Neural crest cell (in vitro differentiated cells): ENCODE results near the gene CALHM3. TPM values are rescaled to one million over a fixed set of nuclear protein-coding genes. Genes with fewer than 3 reads are reported as not detected.

Experiments
- DNase-seq: peaks from one replicate; pipeline ENCODE4 v3.0.0; 2021; ENCODE audit warnings: low read depth, mixed read lengths, low spot score
- H3K27ac Mint-ChIP-seq: one replicate; pipeline ENCODE4 v1.8.0; 2021; ENCODE audit warnings: mild to moderate bottlenecking, mixed read lengths; ENCODE audit not compliant: unreplicated experiment
- H3K27me3 Mint-ChIP-seq: 2 replicates; pipeline ENCODE4 v1.8.0; 2021; ENCODE audit warnings: low read depth, mild to moderate bottlenecking, mixed read lengths
- H3K36me3 Mint-ChIP-seq: 2 replicates; pipeline ENCODE4 v1.8.0; 2021; ENCODE audit warnings: low read depth, mild to moderate bottlenecking, mixed read lengths
- H3K4me1 Mint-ChIP-seq: 2 replicates; pipeline ENCODE4 v1.8.0; 2021; ENCODE audit warnings: mixed read lengths
- H3K4me3 Mint-ChIP-seq: one replicate; pipeline ENCODE4 v1.8.0; 2021; ENCODE audit warnings: mild to moderate bottlenecking, mixed read lengths
- H3K9me3 Mint-ChIP-seq: 2 replicates; pipeline ENCODE4 v1.8.0; 2021; ENCODE audit warnings: mixed read lengths
- total RNA-seq: library from RNA; stranded (reverse); gene quantifications from 2 replicates; pipeline ENCODE4 v1.2.1, GENCODE V29; 2021
- TF ChIP-seq, protein P1 (sequence below): fragments of 200-600 bp; sonication (generic); conservative IDR thresholded peaks from 2 replicates; pipeline ENCODE4 v1.5.0; 2021; ENCODE audit warnings: antibody characterized with exemption, mild to moderate bottlenecking

The CALHM3 gene
- total RNA-seq, 1 donor from 2014 or later: not detected

DNA sequence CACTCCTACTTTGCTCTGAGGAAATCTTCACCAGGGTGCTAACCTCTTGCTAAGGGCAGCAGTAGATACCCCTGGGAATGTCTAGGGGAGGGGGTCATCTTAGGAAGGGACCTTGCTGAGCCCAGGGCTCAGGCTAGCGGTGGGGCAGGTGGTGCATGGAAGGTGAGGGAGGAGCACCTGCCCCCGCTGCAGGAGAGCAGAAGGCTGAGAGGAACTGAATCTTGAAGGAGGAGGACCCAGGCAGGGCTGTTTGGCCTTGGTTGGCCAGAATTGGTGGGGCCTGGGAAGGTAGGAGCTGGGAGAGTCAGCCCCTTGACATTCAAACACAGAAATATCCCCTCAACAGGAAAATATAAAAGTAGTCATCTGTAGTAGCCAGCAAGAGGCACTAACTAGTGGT lies 7.0 kb downstream of the CALHM3 start:
- H3K36me3 Mint-ChIP-seq: no peaks in the 10 kb centered on the region
- no peak overlapping the region for H3K27ac Mint-ChIP-seq
- no peak for DNase-seq
- no peaks in the 10 kb centered on the region for H3K4me1 Mint-ChIP-seq
- no peaks in the 10 kb centered on the region for H3K9me3 Mint-ChIP-seq
- H3K27me3 Mint-ChIP-seq: peaks cover 6% of the 10 kb centered on the region
- TF ChIP-seq, protein P1, sequence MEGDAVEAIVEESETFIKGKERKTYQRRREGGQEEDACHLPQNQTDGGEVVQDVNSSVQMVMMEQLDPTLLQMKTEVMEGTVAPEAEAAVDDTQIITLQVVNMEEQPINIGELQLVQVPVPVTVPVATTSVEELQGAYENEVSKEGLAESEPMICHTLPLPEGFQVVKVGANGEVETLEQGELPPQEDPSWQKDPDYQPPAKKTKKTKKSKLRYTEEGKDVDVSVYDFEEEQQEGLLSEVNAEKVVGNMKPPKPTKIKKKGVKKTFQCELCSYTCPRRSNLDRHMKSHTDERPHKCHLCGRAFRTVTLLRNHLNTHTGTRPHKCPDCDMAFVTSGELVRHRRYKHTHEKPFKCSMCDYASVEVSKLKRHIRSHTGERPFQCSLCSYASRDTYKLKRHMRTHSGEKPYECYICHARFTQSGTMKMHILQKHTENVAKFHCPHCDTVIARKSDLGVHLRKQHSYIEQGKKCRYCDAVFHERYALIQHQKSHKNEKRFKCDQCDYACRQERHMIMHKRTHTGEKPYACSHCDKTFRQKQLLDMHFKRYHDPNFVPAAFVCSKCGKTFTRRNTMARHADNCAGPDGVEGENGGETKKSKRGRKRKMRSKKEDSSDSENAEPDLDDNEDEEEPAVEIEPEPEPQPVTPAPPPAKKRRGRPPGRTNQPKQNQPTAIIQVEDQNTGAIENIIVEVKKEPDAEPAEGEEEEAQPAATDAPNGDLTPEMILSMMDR: no peak
- no peak overlapping the region for H3K4me3 Mint-ChIP-seq

DNA sequence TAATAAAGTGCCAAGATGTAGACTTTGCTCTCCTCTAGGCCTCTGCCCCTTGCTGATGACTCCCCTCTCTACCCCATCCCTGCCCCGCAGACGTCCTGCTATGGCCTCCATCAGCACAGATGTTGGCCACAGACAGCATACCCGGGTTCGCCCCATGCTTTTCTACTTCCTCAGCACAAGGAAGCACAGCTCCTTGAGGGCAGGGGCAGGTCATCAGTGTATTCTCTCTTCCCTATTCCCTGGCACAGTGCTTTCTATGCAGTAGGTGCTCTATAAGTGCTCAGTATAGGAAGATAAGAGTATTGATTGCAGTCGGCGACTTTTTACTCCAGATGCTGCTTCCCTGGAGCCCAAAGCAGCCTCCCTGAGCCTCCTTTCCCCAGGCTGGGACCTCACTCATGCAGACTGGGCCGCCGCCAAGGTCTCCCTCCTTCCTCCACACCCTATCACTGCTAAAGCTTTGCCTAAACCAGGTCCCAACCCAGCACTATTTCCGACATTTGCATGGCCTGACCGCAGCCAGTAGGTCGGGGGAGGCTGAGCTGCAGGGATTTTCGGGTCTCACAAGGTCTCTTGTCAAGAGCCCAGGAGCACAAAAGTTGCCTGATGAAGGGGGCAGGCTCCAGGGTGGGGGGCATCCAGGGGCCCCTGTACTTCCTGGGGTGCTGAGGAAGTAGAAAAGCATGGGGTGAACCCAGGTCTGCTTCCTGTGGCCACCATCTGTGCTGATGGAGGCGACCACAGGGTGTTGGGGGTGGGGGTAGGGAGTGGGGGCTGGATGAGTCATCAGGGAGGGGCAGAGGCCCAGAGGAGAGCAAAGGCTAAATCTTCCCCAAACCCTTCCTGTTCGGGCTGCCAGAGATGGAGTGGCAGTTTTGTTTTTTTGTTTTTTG lies 8.0 kb downstream of the CALHM3 start:
- Mint-ChIP-seq H3K27ac (no peak overlapping the region), H3K4me1 (no peaks in the 10 kb centered on the region), H3K36me3 (no peaks in the 10 kb centered on the region), H3K27me3 (peaks cover 6% of the 10 kb centered on the region), H3K4me3 (no peak overlapping the region), H3K9me3 (no peaks in the 10 kb centered on the region)
- no peak for DNase-seq
- TF ChIP-seq, protein P1: no peak

DNA sequence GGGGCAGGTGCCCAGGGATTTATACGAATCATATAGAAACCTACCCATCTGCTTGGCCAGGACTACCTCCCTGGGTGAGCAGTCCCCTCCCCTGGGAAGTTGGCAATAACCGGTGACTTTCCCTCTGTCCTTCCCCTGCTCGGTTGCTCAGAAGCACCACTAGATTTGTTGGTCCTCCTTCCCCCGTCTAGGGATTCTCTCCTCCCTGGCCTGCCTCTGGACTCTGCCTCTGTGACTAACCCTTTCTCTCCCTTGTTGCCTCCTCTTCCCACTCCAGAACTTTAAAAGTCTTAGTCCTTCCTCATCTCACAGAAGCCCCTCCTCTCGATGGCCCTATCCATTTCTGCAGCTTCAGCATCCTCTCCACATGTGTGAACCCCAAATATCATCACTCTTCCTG lies 9.8 kb downstream of the CALHM3 start:
- TF ChIP-seq, protein P1: no peak
- Mint-ChIP-seq H3K4me3 (no peak overlapping the region), H3K4me1 (no peaks in the 10 kb centered on the region), H3K36me3 (no peaks in the 10 kb centered on the region), H3K27ac (no peak overlapping the region), H3K27me3 (peaks cover 6% of the 10 kb centered on the region), H3K9me3 (no peaks in the 10 kb centered on the region)
- no peak for DNase-seq

DNA sequence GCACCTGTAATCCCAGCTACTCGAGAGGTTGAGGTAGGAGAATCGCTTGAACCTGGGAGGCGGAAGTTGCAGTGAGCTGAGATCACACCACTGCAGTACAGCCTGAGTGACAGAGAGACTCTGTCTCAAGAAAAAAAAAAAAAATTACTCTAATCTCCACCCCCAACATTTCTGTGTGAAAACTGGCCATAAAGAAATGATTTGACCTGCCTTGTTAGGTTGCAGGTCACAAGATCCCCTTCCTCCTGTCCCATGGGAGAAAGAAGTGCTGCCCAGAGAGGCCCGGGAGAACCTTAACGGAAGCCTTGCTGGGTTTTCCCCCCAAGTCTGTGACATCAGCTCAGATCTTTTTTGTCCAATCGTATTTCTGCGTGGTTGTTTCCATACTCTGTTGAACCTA lies 11.6 kb downstream of the CALHM3 start:
- H3K4me3 Mint-ChIP-seq: no peak overlapping the region
- no peaks in the 10 kb centered on the region for H3K9me3 Mint-ChIP-seq
- H3K27me3 Mint-ChIP-seq: peaks cover 6% of the 10 kb centered on the region
- H3K4me1 Mint-ChIP-seq: no peaks in the 10 kb centered on the region
- no peaks in the 10 kb centered on the region for H3K36me3 Mint-ChIP-seq
- TF ChIP-seq, protein P1: no peak
- no peak for DNase-seq
- H3K27ac Mint-ChIP-seq: no peak overlapping the region

DNA sequence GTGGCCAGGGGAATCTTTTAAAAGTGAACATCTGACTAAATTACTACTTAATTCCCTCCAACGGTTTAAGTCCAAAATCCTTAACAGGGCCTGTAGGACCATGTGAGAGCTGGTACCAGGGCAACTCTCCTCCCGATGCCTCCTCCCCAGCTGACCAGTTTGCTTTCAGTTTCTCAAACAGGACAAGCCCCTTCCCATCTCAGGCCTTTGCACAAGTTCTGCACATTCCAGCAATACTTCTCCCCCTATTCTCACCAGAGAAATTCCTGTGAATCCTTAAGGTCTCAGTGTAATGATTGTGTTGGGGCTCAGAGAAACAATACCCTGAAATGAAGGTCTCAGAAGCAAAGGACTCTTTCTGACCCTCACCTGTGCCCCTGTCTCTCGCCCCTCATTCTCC lies 12.3 kb downstream of the CALHM3 start:
- H3K27ac Mint-ChIP-seq: no peak overlapping the region
- TF ChIP-seq, protein P1: no peak

More for the DNA sequence above, 12.3 kb downstream of the CALHM3 start:
- DNase-seq: no peak
- Mint-ChIP-seq H3K27me3 (peaks cover 6% of the 10 kb centered on the region), H3K36me3 (no peaks in the 10 kb centered on the region), H3K4me1 (no peaks in the 10 kb centered on the region), H3K4me3 (no peak overlapping the region), H3K9me3 (no peaks in the 10 kb centered on the region)
